Neural progenitor cell (in vitro differentiated cells): ENCODE measurements around the gene SIGLEC6.

Experiments
- EZH2 ChIP-seq: fragments of 200-600 bp; sonication (generic); IDR thresholded peaks from 2 replicates; pipeline ENCODE4 v1.6.1; 2017; ENCODE audit warnings: antibody characterized with exemption, mild to moderate bottlenecking, moderate library complexity
- EZH2phosphoT487 ChIP-seq: fragments of 200-600 bp; sonication (generic); IDR thresholded peaks from 2 replicates; pipeline ENCODE4 v1.6.1; 2017; ENCODE audit warnings: antibody characterized with exemption
- TF ChIP-seq, protein P1 (sequence below): fragments of 200-600 bp; sonication (generic); IDR thresholded peaks from 2 replicates; pipeline ENCODE4 v1.5.1; 2017; ENCODE audit warnings: antibody characterized with exemption, mild to moderate bottlenecking

DNA sequence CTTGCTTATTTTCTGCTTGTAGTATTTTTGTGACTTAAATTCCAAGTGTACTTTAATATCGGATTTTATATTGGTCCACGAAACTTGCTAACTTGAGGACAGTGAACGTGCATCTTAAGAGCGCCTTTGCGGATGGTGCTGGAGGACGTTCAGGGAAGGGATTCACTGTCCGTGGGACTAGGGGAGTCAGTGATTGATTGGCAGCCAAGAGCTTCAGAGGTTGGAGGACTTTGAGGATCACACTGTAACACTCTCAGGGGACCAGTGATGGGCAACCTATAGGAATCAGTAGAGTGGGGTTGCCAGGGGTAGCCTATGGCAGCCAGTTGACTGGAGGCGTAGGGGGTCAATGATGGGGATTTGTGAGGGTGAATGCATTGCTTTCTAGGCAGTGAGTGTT, 40.1 kb upstream of the SIGLEC6 start:
- no peak for TF ChIP-seq EZH2
- TF ChIP-seq, protein P1, sequence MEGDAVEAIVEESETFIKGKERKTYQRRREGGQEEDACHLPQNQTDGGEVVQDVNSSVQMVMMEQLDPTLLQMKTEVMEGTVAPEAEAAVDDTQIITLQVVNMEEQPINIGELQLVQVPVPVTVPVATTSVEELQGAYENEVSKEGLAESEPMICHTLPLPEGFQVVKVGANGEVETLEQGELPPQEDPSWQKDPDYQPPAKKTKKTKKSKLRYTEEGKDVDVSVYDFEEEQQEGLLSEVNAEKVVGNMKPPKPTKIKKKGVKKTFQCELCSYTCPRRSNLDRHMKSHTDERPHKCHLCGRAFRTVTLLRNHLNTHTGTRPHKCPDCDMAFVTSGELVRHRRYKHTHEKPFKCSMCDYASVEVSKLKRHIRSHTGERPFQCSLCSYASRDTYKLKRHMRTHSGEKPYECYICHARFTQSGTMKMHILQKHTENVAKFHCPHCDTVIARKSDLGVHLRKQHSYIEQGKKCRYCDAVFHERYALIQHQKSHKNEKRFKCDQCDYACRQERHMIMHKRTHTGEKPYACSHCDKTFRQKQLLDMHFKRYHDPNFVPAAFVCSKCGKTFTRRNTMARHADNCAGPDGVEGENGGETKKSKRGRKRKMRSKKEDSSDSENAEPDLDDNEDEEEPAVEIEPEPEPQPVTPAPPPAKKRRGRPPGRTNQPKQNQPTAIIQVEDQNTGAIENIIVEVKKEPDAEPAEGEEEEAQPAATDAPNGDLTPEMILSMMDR, result no peak
- TF ChIP-seq EZH2phosphoT487, result no peak
